Ishikawa (cell line): ENCODE data around the gene REP15.

Source experiments
- EGR1 ChIP-seq: IDR thresholded peaks from 2 replicates; pipeline ENCODE4 v1.6.1; 2012
- MAX ChIP-seq: IDR thresholded peaks from 2 replicates; pipeline ENCODE4 v1.6.1; 2012
- NFIC ChIP-seq: IDR thresholded peaks from 2 replicates; pipeline ENCODE4 v1.6.1; 2012
- YY1 ChIP-seq: IDR thresholded peaks from 2 replicates; pipeline ENCODE4 v1.6.1; 2012; ENCODE audit warnings: low read depth

- TF ChIP-seq NFIC (no peak), EGR1 (no peak), MAX (no peak), YY1 (no peak)
These were observed 30.5 kb upstream of the REP15 start for GRCh38 chr12:27665704-27666103.
